Muscle of arm (tissue), 12 donors: Measurements from ENCODE around the gene PARD6A. TPM values are rescaled to one million over a fixed set of nuclear protein-coding genes. Genes with fewer than 3 reads are reported as not detected.
"Not testable (repeated sequence)": the region's sequence is repeated elsewhere in the genome, so short reads cannot be mapped to it uniquely, and the experiment has no call there.

ENCODE experiments used
- DNase-seq: peaks from one replicate; pipeline ENCODE4 v3.0.0-alpha.2; 2013
- polyA plus RNA-seq, 12 donors: library from polyadenylated mRNA; unstranded; fragments of 120-200 nt; gene quantifications; one replicate each; pipeline ENCODE4 v1.2.1, GENCODE V29; 2013; ENCODE audit not compliant: insufficient read length in 12 of 12

Gene PARD6A
- polyA plus RNA-seq, 12 donors: 0.41 to 1.2 (median 0.72) TPM; not detected in 2

GRCh38 chr16:67685388-67686112, 24.8 kb downstream of the PARD6A start:
- no peak for DNase-seq

DNA sequence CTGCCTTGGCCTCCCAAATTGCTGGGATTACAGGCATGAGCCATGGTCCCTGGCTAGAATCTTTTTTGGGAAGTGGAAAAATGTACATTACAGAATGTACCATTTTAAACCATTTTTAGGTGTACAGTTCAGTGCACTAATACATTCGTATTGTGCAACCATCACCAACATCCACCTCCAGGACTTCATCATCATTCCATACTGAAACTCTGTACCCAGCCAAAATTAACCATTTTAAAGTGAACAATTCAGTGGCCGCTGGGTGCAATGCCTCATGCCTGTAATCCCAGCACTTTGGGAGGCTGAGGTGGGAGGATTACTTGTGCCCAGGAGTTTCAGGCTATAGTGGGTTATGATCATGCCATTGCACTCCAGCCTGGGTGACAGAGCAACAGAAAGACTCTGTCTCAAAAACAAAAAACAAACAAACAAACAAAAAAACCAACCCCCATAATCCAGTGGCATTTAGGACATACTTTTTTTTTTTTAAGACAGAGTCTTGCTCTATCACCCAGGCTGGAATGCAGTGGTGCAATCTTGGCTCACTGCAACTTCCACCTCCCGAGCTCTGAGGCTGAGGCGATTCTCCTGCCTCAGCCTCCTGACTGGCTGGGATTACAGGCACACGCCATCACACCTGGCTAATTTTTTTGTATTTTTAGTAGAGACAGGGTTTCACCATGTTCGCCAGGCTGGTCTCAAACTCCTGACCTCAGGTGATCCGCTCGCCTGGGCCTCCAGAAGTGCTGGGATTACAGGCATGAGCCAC, 32.9 kb downstream of the PARD6A start:
- DNase-seq: not testable (repeated sequence)

DNA sequence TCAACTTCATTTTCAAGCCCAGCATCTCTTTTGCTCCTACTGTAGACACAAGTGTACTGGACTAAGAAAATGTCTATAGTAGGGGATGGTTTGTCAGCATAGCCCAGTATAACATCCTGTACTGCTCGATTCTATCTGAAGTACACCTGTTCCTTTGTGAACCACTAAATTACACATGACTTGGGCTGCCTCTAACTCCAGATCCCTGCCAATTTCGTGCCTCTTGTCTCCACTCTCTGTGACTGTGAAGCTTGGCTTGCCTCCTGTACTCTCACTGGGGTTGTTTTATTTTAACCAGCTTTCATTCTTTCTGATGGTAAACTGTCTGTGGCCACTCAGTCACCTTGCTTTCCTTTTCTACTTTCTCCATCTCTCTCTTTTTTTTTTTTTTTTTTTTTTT, 33.9 kb downstream of the PARD6A start:
- no peak for DNase-seq

DNA sequence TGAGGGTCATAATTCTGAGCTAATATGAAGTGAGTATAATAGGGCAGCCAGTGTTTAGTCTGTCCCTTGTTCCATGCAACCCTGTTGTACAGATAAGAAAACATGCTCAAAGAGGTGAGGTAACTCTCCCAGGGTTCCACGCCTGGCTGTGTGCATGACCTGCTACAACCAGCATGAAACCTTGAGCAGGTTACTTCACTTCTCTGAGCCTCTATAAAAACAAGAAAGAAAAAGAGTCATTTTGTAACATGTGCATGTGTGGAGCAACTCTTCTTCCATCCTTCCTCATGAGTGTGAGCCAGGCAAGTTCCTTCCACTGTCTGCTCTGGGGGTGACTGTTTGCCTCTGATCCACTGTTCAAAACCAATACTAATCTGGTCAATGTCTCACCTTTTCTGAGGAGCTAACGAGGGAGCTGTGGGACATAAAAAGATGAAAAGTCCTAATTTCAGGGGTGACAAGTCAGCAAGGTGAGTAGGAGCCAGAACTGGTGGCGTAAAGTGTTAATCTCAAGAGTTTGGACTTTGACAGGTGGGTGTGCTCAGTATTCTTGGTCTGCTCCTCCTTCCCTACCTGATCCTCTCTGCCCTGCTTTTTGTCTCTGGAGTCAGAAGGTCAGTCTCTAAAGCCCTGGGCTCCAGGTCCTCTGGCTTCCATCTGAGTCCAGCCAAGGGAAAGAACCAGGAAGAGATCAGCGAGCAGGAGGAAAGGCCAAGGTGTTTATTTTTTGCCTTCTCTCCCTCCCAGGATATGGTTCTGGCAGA, 36.8 kb downstream of the PARD6A start:
- no peak for DNase-seq

- no peak for DNase-seq
Observed at GRCh38 chr16:67699265-67699664, 38.5 kb downstream of the PARD6A start.

GRCh38 chr16:67701420-67701819, 40.7 kb downstream of the PARD6A start:
- no peak for DNase-seq

- no peak for DNase-seq
Observed at GRCh38 chr16:67702130-67702529, 41.4 kb downstream of the PARD6A start.

DNA sequence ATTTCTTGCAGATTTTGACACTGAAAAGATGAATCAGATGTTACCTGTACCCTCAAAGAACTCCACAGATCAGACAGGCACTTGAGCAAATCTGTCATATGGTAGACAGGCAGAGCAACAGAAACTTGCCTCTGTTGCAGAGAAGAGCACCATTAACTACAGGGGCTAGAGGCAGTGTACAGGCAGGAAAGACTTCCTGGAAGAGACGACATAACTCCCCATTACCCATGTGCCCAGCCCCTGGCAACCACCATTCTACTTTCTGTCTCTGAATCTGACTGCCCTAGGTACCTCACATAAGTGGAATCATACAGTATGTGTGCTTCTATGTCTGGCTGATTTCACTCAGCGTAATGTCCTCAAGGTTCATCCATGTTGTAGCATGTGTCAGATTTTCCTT, 42.9 kb downstream of the PARD6A start:
- no peak for DNase-seq

GRCh38 chr16:67704110-67704509, 43.4 kb downstream of the PARD6A start:
- DNase-seq: no peak

DNA sequence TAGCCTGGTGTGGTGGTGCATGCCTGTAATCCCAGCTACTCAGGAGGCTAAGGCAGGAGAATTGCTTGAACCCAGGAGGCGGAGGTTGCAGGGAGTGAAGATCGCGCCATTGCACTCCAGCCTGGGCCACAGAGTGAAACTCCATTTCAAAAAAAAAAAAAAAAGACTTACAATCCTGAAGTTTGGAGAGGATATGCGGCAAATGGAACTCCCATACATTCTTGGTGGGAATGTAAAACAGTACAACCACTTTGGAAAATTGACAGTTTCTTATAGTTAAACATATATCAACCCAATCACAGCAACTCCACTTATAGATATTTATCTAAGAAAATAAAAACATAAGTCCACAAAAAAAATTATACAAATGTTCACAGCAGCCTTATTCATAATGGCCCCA, 46.5 kb downstream of the PARD6A start:
- DNase-seq: no peak

DNA sequence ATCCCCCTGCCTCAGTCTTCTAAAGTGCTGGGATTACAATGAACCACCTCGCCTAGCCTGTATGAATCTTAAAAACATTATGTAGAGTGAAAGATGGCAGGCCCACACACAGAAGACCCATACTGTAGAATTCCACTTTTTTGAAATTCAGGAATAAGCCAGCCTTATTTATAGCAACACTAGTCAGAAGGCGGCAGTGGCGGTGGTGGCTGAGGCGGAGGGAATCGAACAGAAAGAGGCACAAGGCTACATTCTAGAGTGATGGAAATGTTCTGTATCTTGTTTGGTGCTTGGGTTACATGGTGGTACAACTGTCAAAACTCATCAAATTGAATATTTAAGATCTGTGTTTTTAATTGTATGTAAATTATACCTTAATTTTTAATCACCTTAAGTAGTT, 47.0 kb downstream of the PARD6A start:
- DNase-seq: no peak

- DNase-seq: no peak
Observed at GRCh38 chr16:67708368-67708771, 47.6 kb downstream of the PARD6A start.

DNA sequence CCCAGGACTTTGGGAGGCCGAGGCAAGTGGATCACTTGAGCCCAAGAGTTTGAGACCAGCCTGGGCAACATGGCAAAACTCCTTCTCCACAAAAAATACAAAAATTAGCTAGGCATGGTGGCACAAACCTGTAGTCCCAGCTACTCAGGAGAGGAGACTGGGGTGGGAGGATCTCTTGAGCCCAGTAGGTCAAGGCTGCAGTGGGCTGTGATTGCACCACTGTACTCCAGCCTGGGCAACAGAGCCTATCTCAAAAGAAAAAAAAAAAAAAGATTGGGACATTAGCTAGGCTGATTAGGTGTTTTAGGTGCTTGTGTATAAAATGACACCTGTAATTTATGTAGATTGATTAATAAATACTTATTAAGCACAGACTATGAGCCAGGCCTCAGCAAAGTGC, 48.3 kb downstream of the PARD6A start:
- no peak for DNase-seq

GRCh38 chr16:67710607-67711006, 49.8 kb downstream of the PARD6A start:
- no peak for DNase-seq

Other genes with a start within 250 kb of the PARD6A start
- gene ZDHHC1, start 244.5 kb upstream of the PARD6A start, polyA plus RNA-seq: 10 to 100 TPM in 11 of 12 donors, not detected in 1; 11.7 to 26.8 (median 17.0) TPM
- gene HSD11B2, start 229.8 kb upstream of the PARD6A start, polyA plus RNA-seq: 10 to 100 TPM in 2 of 12 donors, 1 to 10 TPM in 9, not detected in 1; 5.1 to 11.8 (median 8.1) TPM
- gene ATP6V0D1, start 179.8 kb upstream of the PARD6A start, polyA plus RNA-seq: 10 to 100 TPM in 11 of 12 donors, not detected in 1; 44.5 to 67.3 (median 55.4) TPM
- gene AGRP, start 177.4 kb upstream of the PARD6A start, polyA plus RNA-seq: under 1 TPM in 3 of 12 donors, not detected in 9; 0.25 to 0.59 (median 0.25) TPM
- 10 to 100 TPM in 11 of 12 donors, not detected in 1; 31.1 to 91.9 (median 47.9) TPM for gene RIPOR1, start 132.1 kb upstream of the PARD6A start, polyA plus RNA-seq
- 10 to 100 TPM in 11 of 12 donors, not detected in 1; 40.4 to 71.9 (median 43.6) TPM for gene CTCF, start 98.4 kb upstream of the PARD6A start, polyA plus RNA-seq
- gene CARMIL2, start 15.8 kb upstream of the PARD6A start, polyA plus RNA-seq: 1 to 10 TPM in 2 of 12 donors, under 1 TPM in 8, not detected in 2; 0.32 to 2.4 (median 0.41) TPM
- 10 to 100 TPM in 10 of 12 donors, 1 to 10 TPM in 1, not detected in 1; 9.6 to 29.9 (median 13.0) TPM for gene ACD, start 700 bp upstream of the PARD6A start, polyA plus RNA-seq
- gene ENKD1, start 5.8 kb downstream of the PARD6A start, polyA plus RNA-seq: 10 to 100 TPM in 2 of 12 donors, 1 to 10 TPM in 9, not detected in 1; 6.1 to 15.3 (median 8.6) TPM
- 1 to 10 TPM in 10 of 12 donors, not detected in 2; 1.5 to 3.2 (median 2.1) TPM for gene C16orf86, start 5.9 kb downstream of the PARD6A start, polyA plus RNA-seq
- 10 to 100 TPM in 11 of 12 donors, not detected in 1; 10.2 to 29.8 (median 13.1) TPM for gene GFOD2, start 58.4 kb downstream of the PARD6A start, polyA plus RNA-seq
- gene RANBP10, start 145.6 kb downstream of the PARD6A start, polyA plus RNA-seq: 10 to 100 TPM in 11 of 12 donors, not detected in 1; 15.0 to 31.8 (median 21.2) TPM
- gene TSNAXIP1, start 145.9 kb downstream of the PARD6A start, polyA plus RNA-seq: 1 to 10 TPM in 7 of 12 donors, under 1 TPM in 3, not detected in 2; 0.83 to 5.0 (median 1.3) TPM
- 10 to 100 TPM in 11 of 12 donors, not detected in 1; 11.8 to 25.6 (median 22.2) TPM for gene THAP11, start 181.4 kb downstream of the PARD6A start, polyA plus RNA-seq
- gene NUTF2, start 186.0 kb downstream of the PARD6A start, polyA plus RNA-seq: 1,000 to 10,000 TPM in 1 of 12 donors, 100 to 1,000 TPM in 11; 111 to 1,287 (median 122) TPM
- gene CENPT, start 186.7 kb downstream of the PARD6A start, polyA plus RNA-seq: 10 to 100 TPM in 11 of 12 donors, not detected in 1; 27.3 to 61.6 (median 32.4) TPM
- gene EDC4, start 212.1 kb downstream of the PARD6A start, polyA plus RNA-seq: 100 to 1,000 TPM in 5 of 12 donors, 10 to 100 TPM in 7; 40.4 to 146 (median 96.8) TPM
- gene NRN1L, start 223.9 kb downstream of the PARD6A start, polyA plus RNA-seq: 1 to 10 TPM in 1 of 12 donors, under 1 TPM in 6, not detected in 5; 0.37 to 1.7 (median 0.74) TPM
- gene PSKH1, start 232.3 kb downstream of the PARD6A start, polyA plus RNA-seq: 10 to 100 TPM in 11 of 12 donors, not detected in 1; 15.6 to 32.5 (median 21.0) TPM